ENCODE measurements around the gene TET2.

DNA sequence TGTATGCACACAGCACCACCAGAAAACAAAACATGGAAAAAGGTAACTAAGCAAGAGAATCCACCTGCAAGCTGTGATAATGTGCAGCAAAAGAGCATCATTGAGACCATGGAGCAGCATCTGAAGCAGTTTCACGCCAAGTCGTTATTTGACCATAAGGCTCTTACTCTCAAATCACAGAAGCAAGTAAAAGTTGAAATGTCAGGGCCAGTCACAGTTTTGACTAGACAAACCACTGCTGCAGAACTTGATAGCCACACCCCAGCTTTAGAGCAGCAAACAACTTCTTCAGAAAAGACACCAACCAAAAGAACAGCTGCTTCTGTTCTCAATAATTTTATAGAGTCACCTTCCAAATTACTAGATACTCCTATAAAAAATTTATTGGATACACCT is 90.2 kb downstream of the TET2 start:
- TF ChIP-seq, protein P1, sequence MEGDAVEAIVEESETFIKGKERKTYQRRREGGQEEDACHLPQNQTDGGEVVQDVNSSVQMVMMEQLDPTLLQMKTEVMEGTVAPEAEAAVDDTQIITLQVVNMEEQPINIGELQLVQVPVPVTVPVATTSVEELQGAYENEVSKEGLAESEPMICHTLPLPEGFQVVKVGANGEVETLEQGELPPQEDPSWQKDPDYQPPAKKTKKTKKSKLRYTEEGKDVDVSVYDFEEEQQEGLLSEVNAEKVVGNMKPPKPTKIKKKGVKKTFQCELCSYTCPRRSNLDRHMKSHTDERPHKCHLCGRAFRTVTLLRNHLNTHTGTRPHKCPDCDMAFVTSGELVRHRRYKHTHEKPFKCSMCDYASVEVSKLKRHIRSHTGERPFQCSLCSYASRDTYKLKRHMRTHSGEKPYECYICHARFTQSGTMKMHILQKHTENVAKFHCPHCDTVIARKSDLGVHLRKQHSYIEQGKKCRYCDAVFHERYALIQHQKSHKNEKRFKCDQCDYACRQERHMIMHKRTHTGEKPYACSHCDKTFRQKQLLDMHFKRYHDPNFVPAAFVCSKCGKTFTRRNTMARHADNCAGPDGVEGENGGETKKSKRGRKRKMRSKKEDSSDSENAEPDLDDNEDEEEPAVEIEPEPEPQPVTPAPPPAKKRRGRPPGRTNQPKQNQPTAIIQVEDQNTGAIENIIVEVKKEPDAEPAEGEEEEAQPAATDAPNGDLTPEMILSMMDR (conservative IDR thresholded peaks at IDR 0.05; ENCODE audit: low read depth, low read length), result no peak
- no peak for TF ChIP-seq RAD21 (IDR thresholded peaks at IDR 0.05; ENCODE audit: low read length)
- TF ChIP-seq POLR2A (IDR thresholded peaks at IDR 0.05; ENCODE audit: low read depth, low read length), result no peak
- no peak for TF ChIP-seq MAFK (IDR thresholded peaks at IDR 0.05; ENCODE audit: low read depth, low read length)
- no peak for TF ChIP-seq BHLHE40 (IDR thresholded peaks at IDR 0.05; ENCODE audit: low read depth, low read length)
- TF ChIP-seq CEBPB (IDR thresholded peaks at IDR 0.05; ENCODE audit: low read depth, low read length), result no peak
- no peak for TF ChIP-seq FOS (IDR thresholded peaks at IDR 0.05; ENCODE audit: low read depth, low read length)
